HG03378 (cell line): ENCODE results near the gene LPO.

Source experiments
- ATAC-seq: cut with Tn5 transposase; IDR thresholded peaks from one replicate; pipeline ENCODE4 v1.9.1; 2021; ENCODE audit warnings: mild to moderate bottlenecking, moderate library complexity; ENCODE audit not compliant: unreplicated experiment

Gene LPO

GRCh38 chr17:58228679-58229078, 9.7 kb upstream of the LPO start:
- ATAC-seq = no peak

GRCh38 chr17:58229384-58229783, 9.0 kb upstream of the LPO start:
- ATAC-seq = no peak

- ATAC-seq = no peak
These were observed 8.5 kb upstream of the LPO start for GRCh38 chr17:58229881-58230280.

- no peak for ATAC-seq
These were observed 6.7 kb upstream of the LPO start for GRCh38 chr17:58231641-58232040.

- ATAC-seq = peak; percentile 72
These were observed 5.7 kb upstream of the LPO start for GRCh38 chr17:58232707-58233156.

GRCh38 chr17:58233543-58233942, 4.8 kb upstream of the LPO start:
- ATAC-seq = peak; percentile 44

- ATAC-seq = no peak
These were observed 3.9 kb upstream of the LPO start for GRCh38 chr17:58234512-58234911.

GRCh38 chr17:58235821-58236220, 2.6 kb upstream of the LPO start:
- ATAC-seq = no peak

GRCh38 chr17:58236394-58236793, 2.0 kb upstream of the LPO start:
- no peak for ATAC-seq

GRCh38 chr17:58239987-58240386, 1.6 kb downstream of the LPO start:
- ATAC-seq = no peak

- ATAC-seq = no peak
These were observed 3.9 kb downstream of the LPO start for GRCh38 chr17:58242171-58242784.

- no peak for ATAC-seq
These were observed 6.6 kb downstream of the LPO start for GRCh38 chr17:58244963-58245362.

- no peak for ATAC-seq
These were observed 7.2 kb downstream of the LPO start for GRCh38 chr17:58245428-58246103.

GRCh38 chr17:58246104-58246740, 7.8 kb downstream of the LPO start:
- ATAC-seq = no peak

- ATAC-seq = no peak
These were observed 8.4 kb downstream of the LPO start for GRCh38 chr17:58246781-58247180.

GRCh38 chr17:58247511-58248363, 9.4 kb downstream of the LPO start:
- ATAC-seq = no peak

GRCh38 chr17:58248955-58249269, 10.5 kb downstream of the LPO start:
- no peak for ATAC-seq

GRCh38 chr17:58249270-58250133, 11.1 kb downstream of the LPO start:
- no peak for ATAC-seq

GRCh38 chr17:58250344-58251011, 12.1 kb downstream of the LPO start:
- no peak for ATAC-seq

- no peak for ATAC-seq
These were observed 13.8 kb downstream of the LPO start for GRCh38 chr17:58252141-58252540.
